K562 (cell line): Measurements from ENCODE around the gene PMPCA. TPM values are rescaled to one million over a fixed set of nuclear protein-coding genes. Genes with fewer than 3 reads are reported as not detected.

ENCODE experiments used
- CHD2 ChIP-seq: IDR thresholded peaks from 2 replicates; pipeline ENCODE4 v1.6.1; 2011; ENCODE audit warnings: low read depth, low read length
- CREB5 ChIP-seq: fragments of 250-450 bp; sonication (Bioruptor Pico); IDR thresholded peaks from 2 replicates; pipeline ENCODE4 v1.5.0; 2020; ENCODE audit warnings: mild to moderate bottlenecking
- CSDE1 ChIP-seq, 2 experiments: fragments of 450-650 bp; IDR thresholded peaks; 2 replicates each; pipeline ENCODE4 v1.6.1; 2016; ENCODE audit warnings: mild to moderate bottlenecking in 1 of 2
- CXXC5 ChIP-seq: fragments of 250-450 bp; sonication (Bioruptor Pico); IDR thresholded peaks from 2 replicates; pipeline ENCODE4 v1.8.0; 2022; ENCODE audit warnings: inconsistent platforms, mild to moderate bottlenecking, moderate library complexity
- DIDO1 ChIP-seq: fragments of 450-650 bp; IDR thresholded peaks from 2 replicates; pipeline ENCODE4 v1.6.1; 2016; ENCODE audit warnings: low read depth, missing biosample characterization, missing genetic modification characterization
- HNRNPL ChIP-seq: fragments of 200-400 bp; formaldehyde crosslinking; IDR thresholded peaks from 2 replicates; pipeline ENCODE4 v1.6.1; 2017; ENCODE audit warnings: low read depth, mild to moderate bottlenecking, low read length
- JUND ChIP-seq, 2 experiments: IDR thresholded peaks; 2 replicates in 1 of 2; 3 replicates in 1 of 2; pipeline ENCODE4 v1.6.1; 2011; ENCODE audit warnings: borderline replicate concordance in 2 of 2, low read depth in 2 of 2, low read length in 2 of 2, improper control_type of control experiment in 1 of 2, missing biosample characterization in 1 of 2, missing genetic modification characterization in 1 of 2, missing genetic modification reagents in 1 of 2
- NCOA1 ChIP-seq: fragments of 450-650 bp; IDR thresholded peaks from 2 replicates; pipeline ENCODE4 v1.6.1; 2016; ENCODE audit warnings: low read depth
- NUFIP1 ChIP-seq: fragments of 450-650 bp; IDR thresholded peaks from 2 replicates; pipeline ENCODE4 v1.6.1; 2018; ENCODE audit not compliant: partially characterized antibody
- PHF20 ChIP-seq: fragments of 450-650 bp; IDR thresholded peaks from 2 replicates; pipeline ENCODE4 v1.6.1; 2018; ENCODE audit not compliant: partially characterized antibody
- POLR2H ChIP-seq: IDR thresholded peaks from 2 replicates; pipeline ENCODE4 v1.6.1; 2016; ENCODE audit warnings: missing genetic modification characterization, low read depth, mild to moderate bottlenecking, control low read depth, missing compliant biosample characterization, moderate library complexity
- PTBP1 ChIP-seq: fragments of 200-400 bp; formaldehyde crosslinking; IDR thresholded peaks from 2 replicates; pipeline ENCODE4 v1.6.1; 2017; ENCODE audit warnings: low read depth, low read length
- RERE ChIP-seq: sonication (generic); formaldehyde crosslinking; IDR thresholded peaks from 2 replicates; pipeline ENCODE4 v1.8.0; 2023; ENCODE audit warnings: missing genetic modification reagents, mild to moderate bottlenecking, borderline replicate concordance
- RFX5 ChIP-seq: IDR thresholded peaks from 2 replicates; pipeline ENCODE4 v1.6.1; 2011; ENCODE audit warnings: low read depth, mild to moderate bottlenecking, improper control_type of control experiment, low read length
- SP1 ChIP-seq: sonication (generic); formaldehyde crosslinking; IDR thresholded peaks from 2 replicates; pipeline ENCODE4 v1.8.1; 2022; ENCODE audit warnings: mild to moderate bottlenecking, missing genetic modification reagents
- TAF1 ChIP-seq: IDR thresholded peaks from 2 replicates; pipeline ENCODE4 v1.6.1; 2011; ENCODE audit warnings: mild to moderate bottlenecking, low read length, moderate library complexity; ENCODE audit not compliant: insufficient read depth, control insufficient read depth, severe bottlenecking; ENCODE audit errors: extremely low read depth
- TOE1 ChIP-seq, 2 experiments: fragments of 450-650 bp in 1 of 2; sonication (generic) in 1 of 2; formaldehyde crosslinking in 1 of 2; IDR thresholded peaks; 2 replicates each; pipeline versions ENCODE4 v1.7.1 to v1.8.0; 2016 to 2022; ENCODE audit warnings: borderline replicate concordance in 2 of 2, mild to moderate bottlenecking in 2 of 2, antibody characterized with exemption in 1 of 2, inconsistent platforms in 1 of 2, low read depth in 1 of 2, missing genetic modification reagents in 1 of 2, moderate library complexity in 1 of 2
- ZBTB8A ChIP-seq: fragments of 450-650 bp; IDR thresholded peaks from 2 replicates; pipeline ENCODE4 v1.6.1; 2018; ENCODE audit warnings: mild to moderate bottlenecking, moderate library complexity; ENCODE audit not compliant: partially characterized antibody
- ZFP36 ChIP-seq: fragments of 150-350 bp; IDR thresholded peaks from 2 replicates; pipeline ENCODE4 v1.6.1; 2018; ENCODE audit warnings: low read length, low read depth; ENCODE audit not compliant: partially characterized antibody
- ZNF174 ChIP-seq: fragments of 250-450 bp; sonication (Bioruptor Pico); IDR thresholded peaks from 2 replicates; pipeline ENCODE4 v1.4.0; 2020; ENCODE audit warnings: mild to moderate bottlenecking
- ZNF354B ChIP-seq: fragments of 250-450 bp; sonication (Bioruptor Pico); IDR thresholded peaks from 2 replicates; pipeline ENCODE4 v1.4.0; 2020
- ZSCAN32 ChIP-seq: fragments of 450-650 bp; formaldehyde crosslinking; IDR thresholded peaks from 2 replicates; pipeline ENCODE4 v1.4.0; 2020; ENCODE audit warnings: mild to moderate bottlenecking, moderate library complexity
- polyA plus RNA-seq, 8 experiments: library from polyadenylated mRNA; depleted of rRNA in 4 of 8; stranded (reverse) in 5 of 8; unstranded in 3 of 8; fragments of >200 nt; fragmentation: Nextera tagmentation in 2 of 8; fragmentation: Illumina TruSeq in 1 of 8; extraction: Ambion mirVana in 2 of 8; extraction: Trizol in 1 of 8; gene quantifications; 2 replicates each; pipeline versions ENCODE4 v1.2.1 to v1.2.3, GENCODE V29; 2011 to 2014; ENCODE audit warnings: inconsistent platforms in 1 of 8, missing spikeins in 1 of 8
- total RNA-seq, 7 experiments: library from RNA; depleted of rRNA in 6 of 7; stranded (reverse); fragments of >200 nt in 6 of 7; fragmentation: Illumina TruSeq in 2 of 7; extraction: Trizol in 2 of 7; gene quantifications; 2 replicates each; pipeline versions ENCODE4 v1.2.1 to v1.2.3, GENCODE V29; 2011 to 2021; ENCODE audit warnings: low replicate concordance in 1 of 7

Gene PMPCA
- total and polyA plus RNA-seq, 9 of the 15 experiments (the other 6 are each of a cell fraction or from before 2014, with no cell fraction given), result 23.9 to 143 (median 86.6) TPM

GRCh38 chr9:136400038-136400834 lies 10.2 kb upstream of the PMPCA start, which contains the start of gene SNAPC4 (continued):
- no peak for TF ChIP-seq ZFP36
- TF ChIP-seq POLR2H (tag), result no peak
- no peak for TF ChIP-seq NUFIP1
- TF ChIP-seq RFX5, result no peak
- TF ChIP-seq ZBTB8A, result no peak
- peak; percentile 93 for TF ChIP-seq CXXC5 (CRISPR knock-in tag)
- no peak for TF ChIP-seq CHD2
- no peak; the same call in 1 of the 2 replicates for TF ChIP-seq TOE1 (IDR thresholded peaks at IDR 0.05; ENCODE audit: borderline replicate concordance)
- no peak for TF ChIP-seq TOE1 (CRISPR knock-in tag; IDR thresholded peaks at IDR 0.05; ENCODE audit: borderline replicate concordance, low read depth)
- TF ChIP-seq SP1, result 0 out of 2 replicates have a peak, but pooled peaks have one; percentile 3
- TF ChIP-seq JUND (IDR thresholded peaks at IDR 0.05; ENCODE audit: borderline replicate concordance, low read depth, low read length), result peak; percentile 56
- no peak for TF ChIP-seq JUND (tag; IDR thresholded peaks at IDR 0.05; ENCODE audit: borderline replicate concordance, low read depth, low read length)
- peak; percentile 78 for TF ChIP-seq TAF1
- no peak for TF ChIP-seq ZNF174 (CRISPR knock-in tag)
- no peak for TF ChIP-seq RERE (CRISPR knock-in tag)
- TF ChIP-seq CREB5, result no peak
- no peak for TF ChIP-seq HNRNPL
- no peak for TF ChIP-seq NCOA1
- TF ChIP-seq CSDE1 (IDR thresholded peaks at IDR 0.05), result no peak; a peak in 1 of 4 replicates
- peak; percentile 57 for TF ChIP-seq PHF20
- TF ChIP-seq PTBP1, result no peak
- TF ChIP-seq ZNF354B (CRISPR knock-in tag), result no peak
- TF ChIP-seq ZSCAN32 (CRISPR knock-in tag), result no peak
- no peak for TF ChIP-seq DIDO1 (tag)
